ENCODE data around the gene ORM1.

ORM1 gene

DNA sequence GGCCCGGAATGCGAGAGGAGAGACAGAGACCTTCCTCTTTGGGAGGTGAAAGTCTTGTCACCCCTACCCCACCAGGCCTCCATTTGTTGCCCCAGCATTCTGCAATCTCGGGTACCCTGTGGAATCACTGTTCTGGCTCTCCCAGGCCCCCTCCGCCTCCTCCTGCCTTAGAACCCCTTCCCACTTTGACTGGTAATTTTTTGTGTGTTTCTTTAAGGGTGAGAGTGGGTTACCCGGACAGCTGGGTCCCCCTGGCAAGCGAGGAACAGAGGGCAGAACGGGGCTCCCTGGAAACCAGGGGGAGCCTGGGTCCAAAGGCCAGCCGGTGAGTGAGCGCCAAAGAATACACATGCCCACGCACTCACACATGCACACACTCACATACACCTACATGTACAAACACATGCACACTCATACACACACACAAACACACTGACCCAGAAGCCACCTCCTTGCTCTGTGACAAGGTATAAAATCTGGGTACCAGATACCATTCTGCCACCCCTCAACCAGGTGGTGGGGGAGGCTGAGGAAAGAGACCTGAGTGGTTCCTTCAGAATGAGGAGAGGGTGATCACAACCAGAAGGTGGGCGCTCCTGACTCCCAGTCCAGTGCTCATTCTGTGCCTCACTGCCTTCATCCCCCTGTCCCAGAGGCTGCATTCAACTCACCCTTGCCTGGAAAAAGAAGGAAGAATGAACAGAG lies 30.9 kb upstream of the ORM1 start:
- H3K4me3 ChIP-seq (ENCODE audit: low read depth, low read length) = no peak overlapping the region
- no peak for TF ChIP-seq CTCF (IDR thresholded peaks at IDR 0.05; ENCODE audit: low read depth, low read length, missing control alignments)
- DNase-seq (ENCODE audit: low read depth) = no peak

DNA sequence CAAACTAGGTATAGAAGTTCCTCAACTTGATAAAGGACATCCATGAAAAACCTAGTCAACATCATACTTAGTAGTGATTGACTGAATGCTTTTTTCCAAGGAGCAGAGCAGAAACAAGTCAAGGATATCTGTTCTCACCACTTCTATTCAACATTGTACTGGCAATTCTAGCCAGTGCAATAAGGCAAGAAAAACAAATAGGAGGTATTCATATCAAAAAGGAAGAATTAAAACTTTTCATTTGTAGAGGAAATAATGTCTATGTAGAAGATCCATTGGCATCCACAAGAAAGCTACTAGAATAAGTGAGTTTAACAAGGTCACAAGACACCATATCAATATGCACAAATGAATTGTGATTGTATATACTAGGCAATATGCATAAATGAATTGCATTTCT lies 28.2 kb upstream of the ORM1 start:
- no peak for TF ChIP-seq CTCF (IDR thresholded peaks at IDR 0.05; ENCODE audit: low read depth, low read length, missing control alignments)
- no peak overlapping the region for H3K4me3 ChIP-seq (ENCODE audit: low read depth, low read length)
- DNase-seq (ENCODE audit: low read depth) = no peak

- no peak overlapping the region for H3K4me3 ChIP-seq (ENCODE audit: low read depth, low read length)
- no peak for DNase-seq (ENCODE audit: low read depth)
- TF ChIP-seq CTCF (IDR thresholded peaks at IDR 0.05; ENCODE audit: low read depth, low read length, missing control alignments) = no peak
Measured at GRCh38 chr9:114296338-114296737, 26.6 kb upstream of the ORM1 start.

- no peak overlapping the region for H3K4me3 ChIP-seq (ENCODE audit: low read depth, low read length)
- no peak for DNase-seq (ENCODE audit: low read depth)
- TF ChIP-seq CTCF (IDR thresholded peaks at IDR 0.05; ENCODE audit: low read depth, low read length, missing control alignments) = no peak
Measured at GRCh38 chr9:114299286-114300152, 23.4 kb upstream of the ORM1 start.

GRCh38 chr9:114300153-114300845 lies 22.6 kb upstream of the ORM1 start:
- no peak overlapping the region for H3K4me3 ChIP-seq (ENCODE audit: low read depth, low read length)

More at GRCh38 chr9:114300153-114300845, 22.6 kb upstream of the ORM1 start:
- no peak for DNase-seq (ENCODE audit: low read depth)
- TF ChIP-seq CTCF (IDR thresholded peaks at IDR 0.05; ENCODE audit: low read depth, low read length, missing control alignments) = no peak

Measured in GM12864 (cell line).